ENCODE results near the gene MAPK8IP1. TPM values are rescaled to one million over a fixed set of nuclear protein-coding genes. Genes with fewer than 3 reads are reported as not detected.
A peak's percentile ranks its signal among the peaks of the same experiment; 100 is the strongest.

MAPK8IP1 gene
- total and polyA plus RNA-seq, 8 donors = 21.3 to 49.7 (median 33.5) TPM

GRCh38 chr11:45872651-45873356, 12.6 kb upstream of the MAPK8IP1 start:
- Histone ChIP-seq H3K4me1 (no peaks in the 10 kb centered on the region), H3K36me3 (peaks cover 0 to 56% (median 32%) of the 10 kb centered on the region in 3 donors), H3K4me3 (no peak overlapping the region), H3K27ac (no peak overlapping the region), H3K9me3 (no peaks in the 10 kb centered on the region), H3K27me3 (no peaks in the 10 kb centered on the region)
- DNase-seq (peak in 3 of 6 donors; percentile 42 to 75 (median 66)), ATAC-seq (peak; percentile 72 to 97 (median 92)), FAIRE-seq (no peak)
- TF ChIP-seq, protein P1, sequence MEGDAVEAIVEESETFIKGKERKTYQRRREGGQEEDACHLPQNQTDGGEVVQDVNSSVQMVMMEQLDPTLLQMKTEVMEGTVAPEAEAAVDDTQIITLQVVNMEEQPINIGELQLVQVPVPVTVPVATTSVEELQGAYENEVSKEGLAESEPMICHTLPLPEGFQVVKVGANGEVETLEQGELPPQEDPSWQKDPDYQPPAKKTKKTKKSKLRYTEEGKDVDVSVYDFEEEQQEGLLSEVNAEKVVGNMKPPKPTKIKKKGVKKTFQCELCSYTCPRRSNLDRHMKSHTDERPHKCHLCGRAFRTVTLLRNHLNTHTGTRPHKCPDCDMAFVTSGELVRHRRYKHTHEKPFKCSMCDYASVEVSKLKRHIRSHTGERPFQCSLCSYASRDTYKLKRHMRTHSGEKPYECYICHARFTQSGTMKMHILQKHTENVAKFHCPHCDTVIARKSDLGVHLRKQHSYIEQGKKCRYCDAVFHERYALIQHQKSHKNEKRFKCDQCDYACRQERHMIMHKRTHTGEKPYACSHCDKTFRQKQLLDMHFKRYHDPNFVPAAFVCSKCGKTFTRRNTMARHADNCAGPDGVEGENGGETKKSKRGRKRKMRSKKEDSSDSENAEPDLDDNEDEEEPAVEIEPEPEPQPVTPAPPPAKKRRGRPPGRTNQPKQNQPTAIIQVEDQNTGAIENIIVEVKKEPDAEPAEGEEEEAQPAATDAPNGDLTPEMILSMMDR (IDR thresholded peaks at IDR 0.05) = peak; percentile 20 to 40 (median 37)
- intact Hi-C loops (cut with DNase I) = loop anchor here in 1 of 3 donors (10.0 kb wide), 1 partner anchor 132 kb away; no protein-coding TSS in a partner anchor
- WGBS, 2 donors = 68 to 80% methylated on average over 9 of the region's 9 CpGs

GRCh38 chr11:45876401-45876800, 9.1 kb upstream of the MAPK8IP1 start:
- 67% methylated on average over 6 of the region's 6 CpGs for WGBS, 2 donors
- intact Hi-C loops (cut with DNase I) = loop anchor here in 1 of 3 donors (10.0 kb wide), 1 partner anchor 128 kb away; no protein-coding TSS in a partner anchor
- no peak overlapping the region for H3K4me3 ChIP-seq
- H3K36me3 ChIP-seq = peaks cover 0 to 33% (median 24%) of the 10 kb centered on the region in 3 donors
- H3K9me3 ChIP-seq = no peaks in the 10 kb centered on the region
- no peak for FAIRE-seq
- TF ChIP-seq, protein P1 (IDR thresholded peaks at IDR 0.05) = no peak
- H3K27me3 ChIP-seq = no peaks in the 10 kb centered on the region
- no peak for DNase-seq
- no peaks in the 10 kb centered on the region for H3K4me1 ChIP-seq
- ATAC-seq = no peak
- no peak overlapping the region for H3K27ac ChIP-seq

DNA sequence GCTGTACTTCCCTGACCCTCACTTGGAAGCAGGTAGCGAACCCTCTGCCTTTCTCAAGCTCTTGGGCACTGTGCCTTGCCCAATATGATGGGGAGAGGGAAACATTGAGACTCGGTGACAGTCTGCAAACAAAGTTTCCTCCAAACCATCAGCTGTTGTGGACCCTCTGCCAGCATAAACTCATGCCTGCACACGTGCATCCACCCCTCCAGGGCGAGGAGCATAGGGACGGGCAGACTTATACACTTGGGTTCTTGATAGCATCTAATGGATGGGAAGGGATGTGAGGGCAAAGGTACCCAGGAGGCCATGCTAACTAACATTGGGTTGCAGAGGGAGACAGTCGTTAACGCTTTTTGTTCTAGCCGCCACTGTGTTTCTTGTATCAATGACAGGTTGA, 8.2 kb upstream of the MAPK8IP1 start:
- DNase-seq = peak in 1 of 6 donors; percentile 30
- H3K27me3 ChIP-seq = no peaks in the 10 kb centered on the region
- peaks cover 0 to 29% (median 16%) of the 10 kb centered on the region in 3 donors for H3K36me3 ChIP-seq

DNA sequence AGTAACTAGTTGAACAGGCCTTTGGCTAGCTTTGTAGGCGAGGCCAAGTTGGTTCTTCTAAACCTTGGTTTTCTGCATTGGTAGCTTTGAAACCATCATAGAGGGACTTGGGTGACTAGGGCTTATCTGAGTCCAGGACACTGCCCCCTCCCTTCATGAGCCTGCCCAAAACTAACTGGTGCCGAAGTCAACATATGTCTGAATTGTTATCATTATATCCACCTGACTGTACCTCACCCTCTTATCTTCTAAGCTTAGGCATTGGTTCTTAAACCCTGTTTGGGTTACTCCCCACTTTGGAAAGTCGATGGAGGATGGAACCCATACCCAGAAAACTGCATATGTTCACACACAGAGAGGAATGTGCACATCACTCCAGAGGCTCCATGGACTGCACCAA, 7.6 kb upstream of the MAPK8IP1 start:
- intact Hi-C loops (cut with DNase I) = loop anchor here in 1 of 3 donors (10.0 kb wide), 1 partner anchor 127 kb away; no protein-coding TSS in a partner anchor
- no peak for FAIRE-seq
- H3K4me3 ChIP-seq = no peak overlapping the region
- TF ChIP-seq, protein P1 (IDR thresholded peaks at IDR 0.05) = no peak
- no peak overlapping the region for H3K27ac ChIP-seq
- H3K9me3 ChIP-seq = no peaks in the 10 kb centered on the region
- H3K4me1 ChIP-seq = no peaks in the 10 kb centered on the region
- H3K36me3 ChIP-seq = peaks cover 0 to 27% (median 15%) of the 10 kb centered on the region in 3 donors
- DNase-seq = no peak
- ATAC-seq = no peak
- H3K27me3 ChIP-seq = no peaks in the 10 kb centered on the region
- WGBS, 2 donors = 84 to 88% methylated on average over 3 of the region's 3 CpGs

More for the DNA sequence above, 8.2 kb upstream of the MAPK8IP1 start:
- H3K27ac ChIP-seq = no peak overlapping the region
- intact Hi-C loops (cut with DNase I) = loop anchor here in 1 of 3 donors (10.0 kb wide), 1 partner anchor 128 kb away; no protein-coding TSS in a partner anchor
- FAIRE-seq = no peak
- H3K9me3 ChIP-seq = no peaks in the 10 kb centered on the region
- 83 to 84% methylated on average over 8 of the region's 8 CpGs for WGBS, 2 donors
- TF ChIP-seq, protein P1 (IDR thresholded peaks at IDR 0.05) = no peak
- no peak for ATAC-seq
- no peaks in the 10 kb centered on the region for H3K4me1 ChIP-seq
- no peak overlapping the region for H3K4me3 ChIP-seq
